Mucosa of rectum (tissue), 2 donors: ENCODE data around the gene IFT27.
A peak's percentile ranks its signal among the peaks of the same experiment; 100 is the strongest.

ENCODE experiments used
- H3K27ac ChIP-seq, 2 donors: one replicate each; pipeline ENCODE4 v1.7.0; 2013; ENCODE audit warnings: inconsistent platforms in 2 of 2, low read depth in 2 of 2, low read length in 2 of 2
- H3K27me3 ChIP-seq, 2 donors: one replicate each; pipeline ENCODE4 v1.7.0; 2013; ENCODE audit warnings: low read length in 2 of 2; ENCODE audit not compliant: control insufficient read depth in 2 of 2, insufficient read depth in 2 of 2
- H3K36me3 ChIP-seq, 2 donors: one replicate each; pipeline ENCODE4 v1.7.0; 2013; ENCODE audit warnings: low read length in 2 of 2; ENCODE audit not compliant: control insufficient read depth in 2 of 2, insufficient read depth in 2 of 2
- H3K4me1 ChIP-seq, 2 donors: one replicate each; pipeline ENCODE4 v1.7.0; 2013; ENCODE audit warnings: low read length in 2 of 2, mild to moderate bottlenecking in 1 of 2; ENCODE audit not compliant: control insufficient read depth in 2 of 2, insufficient read depth in 2 of 2
- H3K4me3 ChIP-seq, 2 donors: one replicate each; pipeline ENCODE4 v1.7.0; 2013; ENCODE audit warnings: low read length in 2 of 2
- H3K9ac ChIP-seq, 2 donors: one replicate each; pipeline ENCODE4 v1.7.0; 2013; ENCODE audit warnings: low read length in 2 of 2, low read depth in 1 of 2, mild to moderate bottlenecking in 1 of 2
- H3K9me3 ChIP-seq, 2 donors: one replicate each; pipeline ENCODE4 v1.7.0; 2013; ENCODE audit warnings: low read length in 2 of 2; ENCODE audit not compliant: control insufficient read depth in 2 of 2
- donor health status: healthy.
- donor health status: Normal muscosa, but diverticular disease.

The IFT27 gene

GRCh38 chr22:36797911-36798673, 22.2 kb upstream of the IFT27 start:
- Histone ChIP-seq H3K27me3 (peaks cover 2 to 7% of the 10 kb centered on the region in 2 donors), H3K36me3 (no peaks in the 10 kb centered on the region), H3K27ac (no peak overlapping the region), H3K4me1 (no peaks in the 10 kb centered on the region), H3K4me3 (no peak overlapping the region), H3K9me3 (no peaks in the 10 kb centered on the region), H3K9ac (no peak overlapping the region)

- Histone ChIP-seq H3K27ac (no peak overlapping the region), H3K4me3 (no peak overlapping the region), H3K4me1 (no peaks in the 10 kb centered on the region), H3K9ac (no peak overlapping the region), H3K9me3 (no peaks in the 10 kb centered on the region), H3K27me3 (peaks cover 2 to 4% of the 10 kb centered on the region in 2 donors), H3K36me3 (no peaks in the 10 kb centered on the region)
These were observed 21.5 kb upstream of the IFT27 start for GRCh38 chr22:36797374-36797773.

GRCh38 chr22:36796552-36797175, 20.7 kb upstream of the IFT27 start:
- no peak overlapping the region for H3K4me3 ChIP-seq
- no peak overlapping the region for H3K27ac ChIP-seq
- no peaks in the 10 kb centered on the region for H3K9me3 ChIP-seq
- no peaks in the 10 kb centered on the region for H3K4me1 ChIP-seq
- peaks cover 2 to 4% of the 10 kb centered on the region in 2 donors for H3K27me3 ChIP-seq
- no peak overlapping the region for H3K9ac ChIP-seq
- H3K36me3 ChIP-seq: no peaks in the 10 kb centered on the region

- peaks cover 3 to 12% of the 10 kb centered on the region in 2 donors for H3K27me3 ChIP-seq
- H3K27ac ChIP-seq: no peak overlapping the region
- H3K9ac ChIP-seq: no peak overlapping the region
- no peak overlapping the region for H3K4me3 ChIP-seq
- H3K9me3 ChIP-seq: no peaks in the 10 kb centered on the region
- H3K36me3 ChIP-seq: no peaks in the 10 kb centered on the region
- no peaks in the 10 kb centered on the region for H3K4me1 ChIP-seq
These were observed 19.7 kb upstream of the IFT27 start for GRCh38 chr22:36795633-36796032.

GRCh38 chr22:36790648-36791047, 14.7 kb upstream of the IFT27 start:
- Histone ChIP-seq H3K27ac (no peak overlapping the region), H3K9me3 (no peaks in the 10 kb centered on the region), H3K4me1 (no peaks in the 10 kb centered on the region), H3K4me3 (no peak overlapping the region), H3K27me3 (peaks cover 13 to 15% of the 10 kb centered on the region in 2 donors), H3K9ac (no peak overlapping the region), H3K36me3 (no peaks in the 10 kb centered on the region)

- H3K4me3 ChIP-seq: no peak overlapping the region
- no peaks in the 10 kb centered on the region for H3K9me3 ChIP-seq
- H3K9ac ChIP-seq: no peak overlapping the region
- no peak overlapping the region for H3K27ac ChIP-seq
- no peaks in the 10 kb centered on the region for H3K36me3 ChIP-seq
- peaks cover 11 to 17% of the 10 kb centered on the region in 2 donors for H3K27me3 ChIP-seq
- H3K4me1 ChIP-seq: no peaks in the 10 kb centered on the region
These were observed 11.5 kb upstream of the IFT27 start for GRCh38 chr22:36787204-36787988.

GRCh38 chr22:36783743-36784142, 7.8 kb upstream of the IFT27 start:
- no peak overlapping the region for H3K27ac ChIP-seq
- H3K4me1 ChIP-seq: peaks cover 2 to 4% of the 10 kb centered on the region in 2 donors
- H3K9me3 ChIP-seq: no peaks in the 10 kb centered on the region
- no peak overlapping the region for H3K4me3 ChIP-seq
- H3K36me3 ChIP-seq: no peaks in the 10 kb centered on the region
- H3K27me3 ChIP-seq: peaks cover 8% of the 10 kb centered on the region in 2 donors
- H3K9ac ChIP-seq: no peak overlapping the region

GRCh38 chr22:36781656-36782627, 6.0 kb upstream of the IFT27 start:
- Histone ChIP-seq H3K4me1 (peaks cover 2 to 4% of the 10 kb centered on the region in 2 donors), H3K9ac (no peak overlapping the region), H3K9me3 (no peaks in the 10 kb centered on the region), H3K27me3 (peaks cover 8% of the 10 kb centered on the region in 2 donors), H3K27ac (peak overlapping the region in 1 of 2 donors; percentile 41), H3K4me3 (no peak overlapping the region), H3K36me3 (no peaks in the 10 kb centered on the region)

- Histone ChIP-seq H3K9ac (no peak overlapping the region), H3K9me3 (no peaks in the 10 kb centered on the region), H3K36me3 (no peaks in the 10 kb centered on the region), H3K27ac (no peak overlapping the region), H3K27me3 (no peaks in the 10 kb centered on the region), H3K4me1 (peaks cover 6 to 11% of the 10 kb centered on the region in 2 donors), H3K4me3 (no peak overlapping the region)
These were observed 2.1 kb upstream of the IFT27 start for GRCh38 chr22:36778020-36778419.
